Chondrocyte (in vitro differentiated cells): Measurements from ENCODE around the gene MPPED2. TPM values are rescaled to one million over a fixed set of nuclear protein-coding genes. Genes with fewer than 3 reads are reported as not detected.

ENCODE experiments used
- DNase-seq: peaks from one replicate; pipeline ENCODE4 v3.0.0; 2021; ENCODE audit warnings: mixed read lengths, low spot score
- H3K27ac Mint-ChIP-seq: one replicate; pipeline ENCODE4 v1.8.0; 2021; ENCODE audit warnings: mild to moderate bottlenecking, moderate library complexity, mixed read lengths; ENCODE audit not compliant: unreplicated experiment
- H3K27me3 Mint-ChIP-seq: 2 replicates; pipeline ENCODE4 v1.8.0; 2021; ENCODE audit warnings: low read depth, mixed read lengths
- H3K36me3 Mint-ChIP-seq: 2 replicates; pipeline ENCODE4 v1.8.0; 2021; ENCODE audit warnings: low read depth, mixed read lengths
- H3K4me1 Mint-ChIP-seq: 2 replicates; pipeline ENCODE4 v1.8.0; 2021; ENCODE audit warnings: low read depth, mild to moderate bottlenecking, mixed read lengths
- H3K4me3 Mint-ChIP-seq: one replicate; pipeline ENCODE4 v1.8.0; 2021; ENCODE audit warnings: mild to moderate bottlenecking, moderate library complexity, mixed read lengths; ENCODE audit not compliant: unreplicated experiment
- H3K9me3 Mint-ChIP-seq: 2 replicates; pipeline ENCODE4 v1.8.0; 2021; ENCODE audit warnings: low read depth, mixed read lengths
- total RNA-seq: library from RNA; stranded (reverse); gene quantifications from 3 replicates; pipeline ENCODE4 v1.2.1, GENCODE V29; 2021
- TF ChIP-seq, protein P1 (sequence below): fragments of 200-600 bp; sonication (generic); IDR thresholded peaks from 2 replicates; pipeline ENCODE4 v1.5.0; 2021; ENCODE audit warnings: antibody characterized with exemption, mild to moderate bottlenecking, moderate library complexity

Gene MPPED2
- total RNA-seq, 1 donor from 2014 or later: not detected

DNA sequence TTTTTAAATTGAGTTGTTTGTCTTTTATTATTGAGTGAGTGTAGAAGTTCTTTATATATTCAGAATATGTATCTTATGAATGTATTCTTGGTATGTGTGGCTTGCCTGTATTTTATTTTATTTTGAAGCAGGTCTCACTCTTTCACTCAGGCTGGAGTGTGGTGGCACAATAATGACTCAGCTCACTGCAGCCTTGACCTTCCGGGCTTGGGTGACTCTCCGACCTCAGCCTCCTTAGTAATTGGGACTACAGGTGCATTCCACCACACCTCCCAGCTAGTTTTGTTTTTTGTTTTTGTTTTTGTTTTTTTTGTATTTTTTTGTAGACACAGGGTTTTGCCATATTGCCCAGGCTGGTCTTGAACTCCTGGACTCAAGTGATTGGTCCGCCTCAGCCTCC lies 24.5 kb upstream of the MPPED2 start:
- no peak for DNase-seq
- H3K36me3 Mint-ChIP-seq: no peaks in the 10 kb centered on the region
- H3K9me3 Mint-ChIP-seq: no peaks in the 10 kb centered on the region
- peaks cover 12% of the 10 kb centered on the region for H3K27me3 Mint-ChIP-seq
- H3K4me3 Mint-ChIP-seq: no peak overlapping the region
- TF ChIP-seq, protein P1, sequence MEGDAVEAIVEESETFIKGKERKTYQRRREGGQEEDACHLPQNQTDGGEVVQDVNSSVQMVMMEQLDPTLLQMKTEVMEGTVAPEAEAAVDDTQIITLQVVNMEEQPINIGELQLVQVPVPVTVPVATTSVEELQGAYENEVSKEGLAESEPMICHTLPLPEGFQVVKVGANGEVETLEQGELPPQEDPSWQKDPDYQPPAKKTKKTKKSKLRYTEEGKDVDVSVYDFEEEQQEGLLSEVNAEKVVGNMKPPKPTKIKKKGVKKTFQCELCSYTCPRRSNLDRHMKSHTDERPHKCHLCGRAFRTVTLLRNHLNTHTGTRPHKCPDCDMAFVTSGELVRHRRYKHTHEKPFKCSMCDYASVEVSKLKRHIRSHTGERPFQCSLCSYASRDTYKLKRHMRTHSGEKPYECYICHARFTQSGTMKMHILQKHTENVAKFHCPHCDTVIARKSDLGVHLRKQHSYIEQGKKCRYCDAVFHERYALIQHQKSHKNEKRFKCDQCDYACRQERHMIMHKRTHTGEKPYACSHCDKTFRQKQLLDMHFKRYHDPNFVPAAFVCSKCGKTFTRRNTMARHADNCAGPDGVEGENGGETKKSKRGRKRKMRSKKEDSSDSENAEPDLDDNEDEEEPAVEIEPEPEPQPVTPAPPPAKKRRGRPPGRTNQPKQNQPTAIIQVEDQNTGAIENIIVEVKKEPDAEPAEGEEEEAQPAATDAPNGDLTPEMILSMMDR: no peak
- no peaks in the 10 kb centered on the region for H3K4me1 Mint-ChIP-seq
- H3K27ac Mint-ChIP-seq: no peak overlapping the region

DNA sequence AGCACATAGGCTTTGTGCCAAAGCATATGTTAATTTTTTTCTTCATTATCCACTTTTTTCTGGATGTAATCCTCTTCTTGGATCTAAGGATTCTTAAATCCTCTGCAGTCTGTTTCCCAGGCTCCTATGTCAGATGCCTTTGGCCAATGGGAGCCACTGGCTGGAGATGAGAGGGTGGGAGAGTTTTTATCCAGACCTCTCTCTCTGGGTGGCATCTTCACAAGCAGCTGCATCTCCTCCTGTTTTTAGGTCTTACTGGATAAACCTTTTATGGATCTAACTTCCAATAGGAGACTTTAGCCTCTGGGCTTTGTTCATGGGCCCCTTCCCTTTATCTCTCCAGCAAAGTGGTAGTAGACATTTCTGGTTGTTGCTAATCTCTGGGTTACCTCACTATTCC lies 22.4 kb upstream of the MPPED2 start:
- Mint-ChIP-seq H3K9me3 (no peaks in the 10 kb centered on the region), H3K27ac (no peak overlapping the region), H3K4me3 (no peak overlapping the region), H3K4me1 (no peaks in the 10 kb centered on the region), H3K27me3 (peaks cover 19% of the 10 kb centered on the region), H3K36me3 (no peaks in the 10 kb centered on the region)
- no peak for DNase-seq
- TF ChIP-seq, protein P1: no peak

DNA sequence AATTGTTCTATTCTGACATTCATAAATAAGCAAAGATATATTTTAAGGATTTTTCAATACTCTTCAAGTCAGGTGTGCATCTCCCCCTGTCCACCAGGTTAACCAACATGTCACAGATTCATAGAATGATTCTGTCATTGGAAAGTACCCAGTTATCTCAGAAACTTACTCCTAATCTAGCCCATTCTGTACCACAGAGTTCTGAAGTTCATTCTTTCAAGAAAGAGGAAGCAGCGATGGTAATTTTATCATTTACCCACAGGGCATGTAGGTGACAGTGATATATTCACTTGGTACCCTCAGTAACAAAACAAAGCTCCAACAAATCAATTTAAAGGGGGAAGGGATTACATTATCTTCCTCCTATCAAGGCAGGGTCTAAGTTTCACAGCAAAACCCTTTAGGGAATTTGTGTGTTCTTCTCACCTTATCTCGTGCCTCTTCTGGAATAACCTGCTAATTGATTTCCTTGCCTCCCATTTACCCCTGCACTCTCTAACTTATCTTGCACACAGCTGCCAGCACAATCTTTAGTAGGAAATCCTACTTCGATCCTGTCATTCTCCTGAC lies 19.0 kb upstream of the MPPED2 start:
- H3K27ac Mint-ChIP-seq: no peak overlapping the region
- H3K27me3 Mint-ChIP-seq: peaks cover 13% of the 10 kb centered on the region
- H3K9me3 Mint-ChIP-seq: no peaks in the 10 kb centered on the region
- H3K4me3 Mint-ChIP-seq: no peak overlapping the region
- no peaks in the 10 kb centered on the region for H3K4me1 Mint-ChIP-seq
- TF ChIP-seq, protein P1: no peak
- H3K36me3 Mint-ChIP-seq: no peaks in the 10 kb centered on the region
- DNase-seq: no peak

DNA sequence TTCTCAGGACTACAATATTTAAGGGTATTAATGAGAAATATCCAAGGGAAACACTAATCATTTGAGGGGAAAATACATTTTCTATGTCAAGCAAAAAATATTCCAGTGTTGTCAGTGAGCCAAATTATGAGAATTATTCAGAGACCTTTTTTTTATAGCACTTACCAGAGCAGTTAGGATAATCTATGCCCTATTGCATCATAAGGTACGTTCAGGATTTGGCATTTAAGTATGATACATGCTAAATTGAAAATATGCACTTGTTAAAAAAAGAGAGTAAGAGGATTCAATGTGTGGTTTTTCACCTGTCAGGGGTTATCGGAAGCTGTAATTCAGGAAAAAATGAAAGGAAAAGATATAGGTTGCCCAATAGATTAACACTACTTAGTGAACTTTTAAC lies 17.2 kb upstream of the MPPED2 start:
- Mint-ChIP-seq H3K9me3 (no peaks in the 10 kb centered on the region), H3K4me1 (no peaks in the 10 kb centered on the region), H3K4me3 (no peak overlapping the region), H3K27ac (no peak overlapping the region), H3K27me3 (peaks cover 7% of the 10 kb centered on the region), H3K36me3 (no peaks in the 10 kb centered on the region)
- DNase-seq: no peak
- TF ChIP-seq, protein P1: no peak

GRCh38 chr11:30596832-30597231 lies 10.7 kb upstream of the MPPED2 start:
- DNase-seq: no peak
- H3K9me3 Mint-ChIP-seq: no peaks in the 10 kb centered on the region
- H3K4me3 Mint-ChIP-seq: no peak overlapping the region
- H3K4me1 Mint-ChIP-seq: no peaks in the 10 kb centered on the region
- peaks cover 31% of the 10 kb centered on the region for H3K27me3 Mint-ChIP-seq
- TF ChIP-seq, protein P1: no peak
- H3K27ac Mint-ChIP-seq: no peak overlapping the region
- no peaks in the 10 kb centered on the region for H3K36me3 Mint-ChIP-seq
